ENCODE measurements around the gene RFX2. TPM values are rescaled to one million over a fixed set of nuclear protein-coding genes. Genes with fewer than 3 reads are reported as not detected.

Gene RFX2
- total and polyA plus RNA-seq, 4 donors, result 0.67 to 5.1 (median 2.8) TPM

DNA sequence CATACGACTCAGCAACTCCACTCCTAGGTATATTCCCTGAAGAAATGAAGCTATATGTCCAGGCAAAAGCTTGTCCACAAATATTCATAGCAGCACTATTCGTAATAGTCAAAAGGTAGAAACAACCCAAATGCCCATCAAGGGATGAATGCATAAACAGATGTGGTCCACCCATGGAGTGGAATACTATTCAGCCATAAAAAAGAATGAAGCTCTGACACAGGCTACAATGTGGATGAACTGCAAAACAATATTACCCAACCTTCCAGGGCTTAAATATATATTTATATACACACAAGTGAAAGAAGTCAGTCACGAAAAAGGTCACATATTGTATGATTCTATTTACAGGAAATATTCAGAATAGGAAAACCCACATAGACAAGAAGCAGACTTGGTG is 19.7 kb downstream of the RFX2 start:
- no peaks in the 10 kb centered on the region for H3K36me3 ChIP-seq (ENCODE audit: control insufficient read depth in 4 of 4, insufficient read depth in 3 of 4, low read depth in 1 of 4, low read length in 3 of 4)
- H3K4me1 ChIP-seq (ENCODE audit: control insufficient read depth in 4 of 4, insufficient read depth in 4 of 4, low read length in 3 of 4), result peaks cover 7 to 18% (median 11%) of the 10 kb centered on the region in 4 donors
- no peak for DNase-seq (ENCODE audit: low spot score)
- no peak overlapping the region for H3K4me3 ChIP-seq (ENCODE audit: low read depth in 1 of 3, low read length in 3 of 3)
- no peaks in the 10 kb centered on the region for H3K27me3 ChIP-seq (ENCODE audit: control insufficient read depth in 4 of 4, insufficient read depth in 4 of 4, low read length in 3 of 4)
- no peak overlapping the region for H3K9ac ChIP-seq (ENCODE audit: low read depth in 1 of 2, low read length in 2 of 2)
- no peak overlapping the region for H3K27ac ChIP-seq (ENCODE audit: low read depth in 1 of 2, low read length in 2 of 2)
- no peaks in the 10 kb centered on the region for H3K9me3 ChIP-seq (ENCODE audit: control insufficient read depth in 4 of 4, low read length in 3 of 4)
- 96% methylated on average over 3 of the region's 3 CpGs for WGBS
- TF ChIP-seq RAD21 (IDR thresholded peaks at IDR 0.05) (no peak), FOXA1 (IDR thresholded peaks at IDR 0.05) (no peak), TAF1 (conservative IDR thresholded peaks at IDR 0.05) (no peak), FOXA2 (IDR thresholded peaks at IDR 0.05) (no peak), GABPA (IDR thresholded peaks at IDR 0.05 in 1 of 2, conservative IDR thresholded peaks at IDR 0.05 in 1 of 2) (no peak), EGR1 (IDR thresholded peaks at IDR 0.05; ENCODE audit: low read depth in 2 of 2) (no peak), SP1 (IDR thresholded peaks at IDR 0.05) (no peak), RXRA (IDR thresholded peaks at IDR 0.05) (no peak), NR2F2 (IDR thresholded peaks at IDR 0.05) (no peak), YY1 (IDR thresholded peaks at IDR 0.05) (no peak)
- TF ChIP-seq, protein P1, sequence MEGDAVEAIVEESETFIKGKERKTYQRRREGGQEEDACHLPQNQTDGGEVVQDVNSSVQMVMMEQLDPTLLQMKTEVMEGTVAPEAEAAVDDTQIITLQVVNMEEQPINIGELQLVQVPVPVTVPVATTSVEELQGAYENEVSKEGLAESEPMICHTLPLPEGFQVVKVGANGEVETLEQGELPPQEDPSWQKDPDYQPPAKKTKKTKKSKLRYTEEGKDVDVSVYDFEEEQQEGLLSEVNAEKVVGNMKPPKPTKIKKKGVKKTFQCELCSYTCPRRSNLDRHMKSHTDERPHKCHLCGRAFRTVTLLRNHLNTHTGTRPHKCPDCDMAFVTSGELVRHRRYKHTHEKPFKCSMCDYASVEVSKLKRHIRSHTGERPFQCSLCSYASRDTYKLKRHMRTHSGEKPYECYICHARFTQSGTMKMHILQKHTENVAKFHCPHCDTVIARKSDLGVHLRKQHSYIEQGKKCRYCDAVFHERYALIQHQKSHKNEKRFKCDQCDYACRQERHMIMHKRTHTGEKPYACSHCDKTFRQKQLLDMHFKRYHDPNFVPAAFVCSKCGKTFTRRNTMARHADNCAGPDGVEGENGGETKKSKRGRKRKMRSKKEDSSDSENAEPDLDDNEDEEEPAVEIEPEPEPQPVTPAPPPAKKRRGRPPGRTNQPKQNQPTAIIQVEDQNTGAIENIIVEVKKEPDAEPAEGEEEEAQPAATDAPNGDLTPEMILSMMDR (IDR thresholded peaks at IDR 0.05; ENCODE audit: low read depth, low read length, missing input control), result no peak
- TF ChIP-seq, protein P2, sequence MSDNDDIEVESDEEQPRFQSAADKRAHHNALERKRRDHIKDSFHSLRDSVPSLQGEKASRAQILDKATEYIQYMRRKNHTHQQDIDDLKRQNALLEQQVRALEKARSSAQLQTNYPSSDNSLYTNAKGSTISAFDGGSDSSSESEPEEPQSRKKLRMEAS (IDR thresholded peaks at IDR 0.05), result no peak
- TF ChIP-seq, protein P3, sequence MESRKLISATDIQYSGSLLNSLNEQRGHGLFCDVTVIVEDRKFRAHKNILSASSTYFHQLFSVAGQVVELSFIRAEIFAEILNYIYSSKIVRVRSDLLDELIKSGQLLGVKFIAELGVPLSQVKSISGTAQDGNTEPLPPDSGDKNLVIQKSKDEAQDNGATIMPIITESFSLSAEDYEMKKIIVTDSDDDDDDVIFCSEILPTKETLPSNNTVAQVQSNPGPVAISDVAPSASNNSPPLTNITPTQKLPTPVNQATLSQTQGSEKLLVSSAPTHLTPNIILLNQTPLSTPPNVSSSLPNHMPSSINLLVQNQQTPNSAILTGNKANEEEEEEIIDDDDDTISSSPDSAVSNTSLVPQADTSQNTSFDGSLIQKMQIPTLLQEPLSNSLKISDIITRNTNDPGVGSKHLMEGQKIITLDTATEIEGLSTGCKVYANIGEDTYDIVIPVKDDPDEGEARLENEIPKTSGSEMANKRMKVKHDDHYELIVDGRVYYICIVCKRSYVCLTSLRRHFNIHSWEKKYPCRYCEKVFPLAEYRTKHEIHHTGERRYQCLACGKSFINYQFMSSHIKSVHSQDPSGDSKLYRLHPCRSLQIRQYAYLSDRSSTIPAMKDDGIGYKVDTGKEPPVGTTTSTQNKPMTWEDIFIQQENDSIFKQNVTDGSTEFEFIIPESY (IDR thresholded peaks at IDR 0.05), result no peak
- TF ChIP-seq, protein P4, sequence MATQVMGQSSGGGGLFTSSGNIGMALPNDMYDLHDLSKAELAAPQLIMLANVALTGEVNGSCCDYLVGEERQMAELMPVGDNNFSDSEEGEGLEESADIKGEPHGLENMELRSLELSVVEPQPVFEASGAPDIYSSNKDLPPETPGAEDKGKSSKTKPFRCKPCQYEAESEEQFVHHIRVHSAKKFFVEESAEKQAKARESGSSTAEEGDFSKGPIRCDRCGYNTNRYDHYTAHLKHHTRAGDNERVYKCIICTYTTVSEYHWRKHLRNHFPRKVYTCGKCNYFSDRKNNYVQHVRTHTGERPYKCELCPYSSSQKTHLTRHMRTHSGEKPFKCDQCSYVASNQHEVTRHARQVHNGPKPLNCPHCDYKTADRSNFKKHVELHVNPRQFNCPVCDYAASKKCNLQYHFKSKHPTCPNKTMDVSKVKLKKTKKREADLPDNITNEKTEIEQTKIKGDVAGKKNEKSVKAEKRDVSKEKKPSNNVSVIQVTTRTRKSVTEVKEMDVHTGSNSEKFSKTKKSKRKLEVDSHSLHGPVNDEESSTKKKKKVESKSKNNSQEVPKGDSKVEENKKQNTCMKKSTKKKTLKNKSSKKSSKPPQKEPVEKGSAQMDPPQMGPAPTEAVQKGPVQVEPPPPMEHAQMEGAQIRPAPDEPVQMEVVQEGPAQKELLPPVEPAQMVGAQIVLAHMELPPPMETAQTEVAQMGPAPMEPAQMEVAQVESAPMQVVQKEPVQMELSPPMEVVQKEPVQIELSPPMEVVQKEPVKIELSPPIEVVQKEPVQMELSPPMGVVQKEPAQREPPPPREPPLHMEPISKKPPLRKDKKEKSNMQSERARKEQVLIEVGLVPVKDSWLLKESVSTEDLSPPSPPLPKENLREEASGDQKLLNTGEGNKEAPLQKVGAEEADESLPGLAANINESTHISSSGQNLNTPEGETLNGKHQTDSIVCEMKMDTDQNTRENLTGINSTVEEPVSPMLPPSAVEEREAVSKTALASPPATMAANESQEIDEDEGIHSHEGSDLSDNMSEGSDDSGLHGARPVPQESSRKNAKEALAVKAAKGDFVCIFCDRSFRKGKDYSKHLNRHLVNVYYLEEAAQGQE (IDR thresholded peaks at IDR 0.05), result no peak

DNA sequence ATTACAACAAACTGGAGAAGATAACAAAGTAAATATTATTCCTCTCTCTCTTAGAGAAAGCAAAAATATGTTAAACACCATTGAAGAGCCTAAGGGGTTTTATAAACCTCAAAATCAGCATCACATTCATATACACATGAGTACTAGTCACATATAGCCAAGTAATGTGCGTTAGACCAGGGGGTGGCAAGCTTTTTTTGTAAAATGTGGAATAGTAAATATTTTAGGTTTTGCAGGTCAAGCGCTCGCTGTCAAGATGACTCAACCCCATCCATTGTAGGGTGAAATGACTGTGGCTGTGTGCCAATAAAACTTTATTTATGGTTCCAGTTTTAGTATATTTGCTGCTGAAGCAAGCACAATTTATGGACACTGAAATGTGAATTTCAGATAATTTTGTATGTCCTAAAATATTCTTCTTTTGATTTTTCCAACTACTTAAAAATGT is 21.7 kb downstream of the RFX2 start:
- no peak overlapping the region for H3K4me3 ChIP-seq (ENCODE audit: low read depth in 1 of 3, low read length in 3 of 3)
- no peaks in the 10 kb centered on the region for H3K9me3 ChIP-seq (ENCODE audit: control insufficient read depth in 4 of 4, low read length in 3 of 4)
- H3K4me1 ChIP-seq (ENCODE audit: control insufficient read depth in 4 of 4, insufficient read depth in 4 of 4, low read length in 3 of 4), result peaks cover 7 to 18% (median 11%) of the 10 kb centered on the region in 4 donors
- H3K27me3 ChIP-seq (ENCODE audit: control insufficient read depth in 4 of 4, insufficient read depth in 4 of 4, low read length in 3 of 4), result no peaks in the 10 kb centered on the region
- TF ChIP-seq YY1 (IDR thresholded peaks at IDR 0.05) (no peak), GABPA (IDR thresholded peaks at IDR 0.05 in 1 of 2, conservative IDR thresholded peaks at IDR 0.05 in 1 of 2) (no peak), TAF1 (conservative IDR thresholded peaks at IDR 0.05) (no peak), RAD21 (IDR thresholded peaks at IDR 0.05) (no peak), SP1 (IDR thresholded peaks at IDR 0.05) (no peak), FOXA1 (IDR thresholded peaks at IDR 0.05) (no peak), FOXA2 (IDR thresholded peaks at IDR 0.05) (no peak), HNF4G (IDR thresholded peaks at IDR 0.05) (no peak), NR2F2 (IDR thresholded peaks at IDR 0.05) (no peak), JUND (IDR thresholded peaks at IDR 0.05) (no peak)
- TF ChIP-seq, protein P1 (IDR thresholded peaks at IDR 0.05; ENCODE audit: low read depth, low read length, missing input control), result no peak
- TF ChIP-seq, protein P5, sequence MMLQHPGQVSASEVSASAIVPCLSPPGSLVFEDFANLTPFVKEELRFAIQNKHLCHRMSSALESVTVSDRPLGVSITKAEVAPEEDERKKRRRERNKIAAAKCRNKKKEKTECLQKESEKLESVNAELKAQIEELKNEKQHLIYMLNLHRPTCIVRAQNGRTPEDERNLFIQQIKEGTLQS (IDR thresholded peaks at IDR 0.05), result no peak
- H3K27ac ChIP-seq (ENCODE audit: low read depth in 1 of 2, low read length in 2 of 2), result no peak overlapping the region
- no peak for DNase-seq (ENCODE audit: low spot score)
- no peak overlapping the region for H3K9ac ChIP-seq (ENCODE audit: low read depth in 1 of 2, low read length in 2 of 2)
- H3K36me3 ChIP-seq (ENCODE audit: control insufficient read depth in 4 of 4, insufficient read depth in 3 of 4, low read depth in 1 of 4, low read length in 3 of 4), result no peaks in the 10 kb centered on the region
- 88% methylated on average over 3 of the region's 3 CpGs for WGBS
